Measurements from ENCODE around the gene TPPP3.
"Not testable (repeated sequence)": the region's sequence is repeated elsewhere in the genome, so short reads cannot be mapped to it uniquely, and the experiment has no call there.

The TPPP3 gene

GRCh38 chr16:67428146-67428731 lies 34.9 kb upstream of the TPPP3 start:
- in situ Hi-C loops (cut with MboI; ENCODE audit: low sequenced_read_pairs) = loop anchor here (25.0 kb wide), 1 partner anchor 466 kb away; the partner anchor contains the start of gene CES3

GRCh38 chr16:67426950-67427349 lies 33.7 kb upstream of the TPPP3 start:
- in situ Hi-C loops (cut with MboI; ENCODE audit: low sequenced_read_pairs) = loop anchor here (25.0 kb wide), 1 partner anchor 465 kb away; the partner anchor contains the start of gene CES3

GRCh38 chr16:67426022-67426421 lies 32.7 kb upstream of the TPPP3 start:
- in situ Hi-C loops (cut with MboI; ENCODE audit: low sequenced_read_pairs) = loop anchor here (25.0 kb wide), 1 partner anchor 464 kb away; the partner anchor contains the start of gene CES3

GRCh38 chr16:67425580-67425979 lies 32.3 kb upstream of the TPPP3 start:
- in situ Hi-C loops (cut with MboI; ENCODE audit: low sequenced_read_pairs) = loop anchor here (25.0 kb wide), 1 partner anchor 463 kb away; the partner anchor contains the start of gene CES3

- in situ Hi-C loops (cut with MboI; ENCODE audit: low sequenced_read_pairs) = loop anchor here (25.0 kb wide), 1 partner anchor 463 kb away; the partner anchor contains the start of gene CES3
These were observed 31.8 kb upstream of the TPPP3 start for GRCh38 chr16:67425061-67425460.

- in situ Hi-C loops (cut with MboI; ENCODE audit: low sequenced_read_pairs) = no loop called here
These were observed 30.9 kb upstream of the TPPP3 start for GRCh38 chr16:67424261-67424615.

- in situ Hi-C loops (cut with MboI; ENCODE audit: low sequenced_read_pairs) = no loop called here
These were observed 30.4 kb upstream of the TPPP3 start for GRCh38 chr16:67423611-67424260.

- in situ Hi-C loops (cut with MboI; ENCODE audit: low sequenced_read_pairs) = no loop called here
These were observed 29.7 kb upstream of the TPPP3 start for GRCh38 chr16:67423015-67423414.

- in situ Hi-C loops (cut with MboI; ENCODE audit: low sequenced_read_pairs) = no loop called here
These were observed 27.7 kb upstream of the TPPP3 start for GRCh38 chr16:67421030-67421429.

GRCh38 chr16:67419931-67420330 lies 26.6 kb upstream of the TPPP3 start:
- in situ Hi-C loops (cut with MboI; ENCODE audit: low sequenced_read_pairs) = no loop called here

- in situ Hi-C loops (cut with MboI; ENCODE audit: low sequenced_read_pairs) = no loop called here
These were observed 26.2 kb upstream of the TPPP3 start for GRCh38 chr16:67419502-67419901.

GRCh38 chr16:67417333-67418061 lies 24.2 kb upstream of the TPPP3 start:
- in situ Hi-C loops (cut with MboI; ENCODE audit: low sequenced_read_pairs) = no loop called here

GRCh38 chr16:67415872-67416793 lies 22.8 kb upstream of the TPPP3 start, which contains the start of gene ZDHHC1:
ZDHHC1 (minus strand) TSS chr16:67416477; CDS start chr16:67407775, 8,702 bp downstream.
- in situ Hi-C loops (cut with MboI; ENCODE audit: low sequenced_read_pairs) = no loop called here

- in situ Hi-C loops (cut with MboI; ENCODE audit: low sequenced_read_pairs) = not testable (repeated sequence)
These were observed 22.1 kb upstream of the TPPP3 start for GRCh38 chr16:67415421-67415820.

GRCh38 chr16:67413978-67414911 lies 20.9 kb upstream of the TPPP3 start:
- in situ Hi-C loops (cut with MboI; ENCODE audit: low sequenced_read_pairs) = no loop called here

GRCh38 chr16:67412294-67412693 lies 19.0 kb upstream of the TPPP3 start:
- in situ Hi-C loops (cut with MboI; ENCODE audit: low sequenced_read_pairs) = no loop called here

GRCh38 chr16:67411339-67411738 lies 18.0 kb upstream of the TPPP3 start:
- in situ Hi-C loops (cut with MboI; ENCODE audit: low sequenced_read_pairs) = no loop called here

- in situ Hi-C loops (cut with MboI; ENCODE audit: low sequenced_read_pairs) = no loop called here
These were observed 16.3 kb upstream of the TPPP3 start for GRCh38 chr16:67409631-67410030.

- in situ Hi-C loops (cut with MboI; ENCODE audit: low sequenced_read_pairs) = no loop called here
These were observed 14.6 kb upstream of the TPPP3 start for GRCh38 chr16:67407788-67408452.

Measured in HL-60/S4 treated with phorbol 12-myristate 13-acetate at 8.2 ng/mL for 4 days and 3 days (cell line).